GM18873 (cell line): ENCODE data around the gene TNRC6C.
"Not testable (repeated sequence)": the region's sequence is repeated elsewhere in the genome, so short reads cannot be mapped to it uniquely, and the experiment has no call there.

Experiments
- ATAC-seq: cut with Tn5 transposase; IDR thresholded peaks from one replicate; pipeline ENCODE4 v1.9.1; 2021; ENCODE audit warnings: mild to moderate bottlenecking, moderate library complexity, moderate number of reproducible peaks; ENCODE audit not compliant: unreplicated experiment, low FRiP score

TNRC6C gene

DNA sequence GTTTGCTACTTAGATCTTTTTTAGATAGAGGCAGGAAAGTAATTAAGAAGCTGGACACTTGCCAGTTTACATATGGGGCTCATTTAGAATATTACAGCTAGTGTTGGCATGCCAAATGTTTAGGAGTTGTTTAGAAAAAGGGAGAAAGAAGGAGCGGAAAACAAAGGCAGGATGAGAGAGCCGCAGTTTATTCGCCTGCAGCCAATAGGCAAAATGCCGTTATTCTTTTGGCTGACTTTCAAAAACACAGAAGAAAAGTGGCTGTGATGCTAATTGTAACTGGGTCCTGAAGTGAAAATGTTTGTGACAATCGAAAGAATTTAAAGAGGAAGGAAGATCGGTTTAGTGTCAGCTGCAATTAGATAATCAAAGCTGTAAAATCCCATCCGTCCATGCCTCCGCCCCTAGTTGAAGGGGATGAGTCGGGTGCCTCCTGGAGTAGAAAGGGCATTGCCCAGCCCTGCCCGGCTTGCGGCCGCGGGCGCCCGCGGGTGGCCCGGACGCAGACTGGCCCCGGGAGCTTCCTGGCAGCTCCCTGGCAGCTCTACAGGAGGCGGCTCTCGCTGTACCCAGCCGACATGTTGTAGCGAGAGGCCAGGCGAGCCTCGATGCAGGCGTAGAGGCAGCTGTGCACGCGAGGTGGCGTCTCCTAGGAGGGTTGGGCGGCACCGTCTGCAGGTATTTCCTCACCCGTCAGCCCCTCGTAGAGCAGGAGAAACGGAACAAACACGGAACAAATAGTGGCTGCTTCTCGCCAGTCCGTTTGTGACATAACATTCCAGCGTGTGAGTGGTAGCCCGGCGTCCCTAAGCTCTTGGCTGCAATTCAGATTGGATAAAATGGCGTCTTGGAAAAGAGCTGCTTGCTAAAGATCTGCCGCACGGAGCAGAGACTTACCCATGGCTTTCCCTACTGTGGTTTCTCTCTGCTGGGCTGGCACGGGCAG is 82.2 kb downstream of the TNRC6C start:
- no peak for ATAC-seq

DNA sequence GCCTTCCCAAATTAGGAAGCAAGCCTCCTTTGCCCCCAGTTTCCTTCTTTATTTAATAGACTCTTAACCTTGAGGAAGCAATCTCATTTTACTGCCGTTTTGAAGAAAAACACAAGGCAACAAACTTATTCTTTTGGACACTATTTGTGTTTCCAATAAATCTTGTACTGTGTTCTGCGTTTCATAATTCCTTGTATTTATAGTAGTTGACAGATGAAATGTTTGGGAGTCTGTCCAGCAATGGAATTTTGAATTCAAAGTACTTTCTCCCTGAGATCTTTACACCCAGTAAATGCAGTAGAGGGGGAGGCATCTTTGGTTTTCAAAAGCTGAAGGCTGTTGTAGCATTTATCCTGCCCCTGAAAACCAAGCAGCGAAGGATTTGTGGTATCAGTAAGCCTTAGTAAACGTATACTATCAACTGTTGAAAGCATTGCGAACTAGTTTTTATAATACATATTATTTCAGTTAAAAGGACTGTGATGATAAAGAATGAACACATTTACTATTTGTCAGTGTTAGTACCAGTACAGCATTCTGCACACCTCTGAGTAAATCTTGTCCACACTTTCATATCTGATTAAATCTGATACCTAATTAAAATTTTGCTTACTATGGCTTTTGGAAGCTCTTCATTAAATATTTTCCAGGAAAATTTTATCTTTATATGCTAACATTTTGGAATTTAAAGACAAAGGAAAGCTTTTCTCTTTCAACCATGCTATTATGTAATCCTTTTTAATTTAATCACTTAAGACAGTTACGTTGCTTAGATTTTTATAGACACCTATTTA is 83.1 kb downstream of the TNRC6C start:
- ATAC-seq: no peak

DNA sequence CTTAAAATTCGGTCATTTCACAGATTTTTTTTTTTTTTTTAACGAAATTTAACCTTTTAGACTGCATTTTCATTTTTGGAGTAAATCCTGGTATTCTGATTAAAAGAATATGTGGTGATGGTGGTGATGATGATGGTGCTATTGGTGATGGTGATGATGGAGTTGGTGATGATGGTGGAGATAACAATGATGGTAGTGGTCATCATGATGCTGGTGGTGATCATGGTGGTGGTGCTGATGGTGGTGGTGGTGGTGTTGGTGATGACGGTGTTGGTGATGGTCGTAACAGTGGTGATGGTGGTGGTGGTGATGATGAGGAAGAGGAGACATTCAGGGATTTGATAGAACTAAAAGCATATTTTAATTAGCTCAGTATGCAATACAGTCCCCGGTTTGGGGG is 84.0 kb downstream of the TNRC6C start:
- no peak for ATAC-seq

DNA sequence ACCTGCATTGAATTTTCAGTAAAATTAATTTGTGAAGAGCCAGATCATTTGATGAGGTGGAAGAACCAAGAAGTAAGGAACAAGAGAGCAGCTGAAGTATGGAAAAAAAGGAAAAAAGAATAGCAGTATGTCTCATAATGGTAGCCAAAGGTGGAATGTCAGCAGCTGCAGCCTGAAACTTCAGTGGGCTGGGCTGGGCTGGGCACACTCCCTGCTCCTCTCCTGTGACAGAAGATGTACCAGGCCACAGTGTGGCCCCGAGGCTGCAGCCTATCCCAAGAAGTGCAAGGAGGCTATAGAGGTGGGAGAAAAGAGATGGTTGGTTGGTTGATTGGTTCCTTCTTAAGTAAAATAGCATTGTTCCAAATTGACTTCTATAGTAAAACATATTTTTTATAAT is 84.5 kb downstream of the TNRC6C start:
- ATAC-seq: no peak

DNA sequence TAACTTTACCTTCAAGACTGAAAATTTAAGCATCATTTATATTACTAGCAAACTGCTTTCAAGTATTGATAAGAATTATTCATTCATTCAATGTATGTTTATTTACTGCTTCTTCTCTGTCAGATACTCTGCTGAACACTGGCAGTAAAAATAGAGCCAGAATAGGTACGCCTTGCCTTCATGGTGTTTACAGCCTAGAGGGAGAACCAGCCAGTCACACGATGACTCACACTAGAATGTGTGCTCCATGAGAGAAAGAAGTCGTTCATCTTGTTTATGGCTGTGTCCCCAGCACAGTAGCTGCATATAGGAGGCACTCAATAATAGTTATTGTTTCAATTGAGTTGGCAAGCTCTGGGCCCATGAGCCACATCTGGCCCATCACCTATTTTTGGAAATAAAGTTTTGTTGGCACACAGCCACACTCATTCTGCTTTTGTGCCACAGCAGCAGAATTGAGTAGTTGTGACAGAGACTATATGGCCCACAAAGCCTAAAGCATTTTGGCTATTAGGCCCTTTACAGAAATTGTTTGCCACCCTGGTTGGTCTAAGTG is 85.9 kb downstream of the TNRC6C start:
- no peak for ATAC-seq

DNA sequence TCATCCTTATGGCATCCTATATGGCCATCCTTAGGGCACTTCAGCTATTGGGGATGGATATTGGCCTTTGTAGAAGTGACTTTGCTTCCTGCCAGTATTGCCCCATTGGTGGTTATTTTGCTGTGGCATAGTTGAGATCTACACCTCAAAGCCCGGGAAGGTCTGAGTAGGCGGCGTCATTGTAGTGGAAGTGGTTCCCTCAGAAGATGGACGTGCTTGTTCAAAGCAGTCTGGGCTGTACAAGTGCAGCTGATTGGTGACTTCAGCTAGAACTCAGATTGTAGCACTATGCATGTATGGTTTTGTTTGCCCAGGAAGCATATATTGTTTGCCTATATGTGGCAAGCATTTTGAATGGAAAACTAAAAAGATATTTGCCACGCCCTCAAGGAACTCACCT is 86.8 kb downstream of the TNRC6C start:
- ATAC-seq: no peak

DNA sequence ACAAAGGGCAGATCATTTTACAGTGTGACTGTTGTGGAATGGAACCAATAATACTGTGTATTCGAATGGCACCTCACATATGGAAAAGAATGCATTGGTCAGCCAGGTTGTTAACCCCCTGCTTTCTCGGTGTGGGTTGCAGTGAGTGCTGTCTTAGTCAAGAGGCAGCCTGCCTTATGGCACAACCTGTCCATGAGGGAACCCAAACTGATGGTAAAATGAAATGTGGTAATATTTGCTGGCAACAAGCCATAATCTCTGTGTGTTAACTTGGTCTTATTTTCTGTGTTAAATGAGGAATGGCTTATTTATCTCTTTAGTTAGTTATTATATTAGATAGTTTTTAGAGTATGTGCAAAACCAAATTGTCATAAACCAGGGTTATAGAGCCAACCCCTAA is 88.4 kb downstream of the TNRC6C start:
- ATAC-seq: no peak

DNA sequence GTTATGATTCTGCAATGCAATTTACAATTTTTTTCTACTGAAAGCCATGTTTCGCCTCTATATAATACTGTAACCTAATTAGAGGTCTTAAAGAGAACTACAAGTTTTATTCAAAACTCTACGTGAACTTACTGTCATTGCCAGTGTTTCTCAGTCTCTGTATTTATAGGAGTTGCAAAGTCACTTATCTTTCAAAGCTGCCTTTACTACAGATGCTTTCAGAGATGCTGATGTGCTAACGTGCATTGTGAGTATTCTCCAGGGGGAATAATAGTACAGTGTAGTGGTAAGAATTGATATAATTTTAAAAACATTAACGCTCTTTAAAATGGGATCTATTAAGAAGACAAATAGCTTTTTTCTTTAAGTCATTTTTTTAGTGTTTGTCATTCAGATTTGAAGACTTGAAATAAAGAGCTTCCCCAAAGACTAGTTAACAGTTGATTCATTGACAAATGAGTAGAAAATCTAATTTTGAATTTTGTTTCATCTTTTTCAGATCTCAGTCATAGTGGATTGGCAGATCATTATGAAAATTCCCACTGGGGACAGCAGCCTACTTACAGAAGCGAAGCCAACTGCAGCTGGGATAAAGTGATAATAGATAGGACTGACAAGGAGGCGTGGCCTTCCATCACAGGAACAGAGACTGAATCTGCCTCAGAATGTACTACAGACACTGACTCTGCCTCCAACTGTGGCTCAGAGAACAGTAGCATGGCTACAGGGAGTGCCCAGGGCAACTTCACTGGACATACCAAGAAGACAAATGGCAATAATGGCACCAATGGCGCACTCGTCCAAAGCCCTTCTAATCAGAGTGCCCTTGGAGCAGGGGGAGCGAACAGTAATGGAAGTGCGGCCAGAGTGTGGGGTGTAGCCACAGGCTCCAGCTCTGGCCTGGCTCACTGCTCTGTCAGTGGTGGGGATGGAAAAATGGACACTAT is 90.1 kb downstream of the TNRC6C start:
- no peak for ATAC-seq

DNA sequence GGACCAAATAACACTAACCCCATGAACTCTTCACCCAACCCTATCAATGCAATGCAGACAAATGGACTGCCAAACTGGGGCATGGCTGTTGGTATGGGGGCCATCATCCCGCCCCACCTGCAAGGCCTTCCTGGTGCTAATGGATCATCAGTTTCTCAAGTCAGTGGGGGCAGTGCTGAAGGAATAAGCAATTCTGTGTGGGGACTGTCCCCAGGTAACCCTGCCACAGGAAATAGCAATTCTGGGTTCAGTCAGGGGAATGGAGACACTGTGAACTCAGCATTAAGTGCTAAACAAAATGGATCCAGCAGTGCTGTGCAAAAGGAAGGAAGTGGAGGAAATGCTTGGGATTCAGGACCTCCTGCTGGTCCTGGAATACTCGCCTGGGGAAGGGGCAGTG is 91.1 kb downstream of the TNRC6C start:
- ATAC-seq: no peak

DNA sequence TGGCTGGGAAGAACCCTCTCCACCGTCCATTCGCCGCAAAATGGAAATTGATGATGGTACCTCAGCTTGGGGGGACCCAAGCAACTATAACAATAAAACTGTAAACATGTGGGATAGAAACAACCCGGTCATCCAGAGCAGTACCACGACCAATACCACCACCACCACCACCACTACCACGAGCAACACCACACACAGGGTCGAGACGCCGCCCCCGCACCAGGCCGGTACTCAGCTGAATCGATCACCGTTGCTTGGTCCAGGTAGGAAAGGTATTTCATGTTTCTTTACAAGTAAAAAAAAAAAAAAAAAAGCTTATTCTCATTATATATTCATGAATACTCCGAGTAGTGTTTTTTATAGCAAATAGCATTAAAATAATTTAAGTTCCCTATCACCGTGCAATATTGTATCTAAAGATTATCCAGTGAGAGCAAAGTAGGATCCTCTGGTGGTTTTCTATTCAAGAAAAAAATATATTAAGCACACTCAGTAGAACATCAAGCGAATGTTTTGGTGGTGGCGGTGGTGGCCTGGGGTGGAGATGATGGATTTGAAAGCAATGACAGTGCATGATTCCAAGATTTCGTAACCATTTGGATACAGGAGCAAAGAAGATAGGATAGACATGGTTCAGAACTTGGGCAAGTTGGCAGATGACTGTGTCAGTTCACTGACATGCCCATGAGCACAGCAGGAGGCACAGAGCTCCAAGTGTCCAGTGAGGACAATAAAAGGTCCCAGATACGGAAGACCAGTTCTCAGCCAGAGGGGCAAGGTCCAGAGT is 92.9 kb downstream of the TNRC6C start:
- no peak for ATAC-seq

DNA sequence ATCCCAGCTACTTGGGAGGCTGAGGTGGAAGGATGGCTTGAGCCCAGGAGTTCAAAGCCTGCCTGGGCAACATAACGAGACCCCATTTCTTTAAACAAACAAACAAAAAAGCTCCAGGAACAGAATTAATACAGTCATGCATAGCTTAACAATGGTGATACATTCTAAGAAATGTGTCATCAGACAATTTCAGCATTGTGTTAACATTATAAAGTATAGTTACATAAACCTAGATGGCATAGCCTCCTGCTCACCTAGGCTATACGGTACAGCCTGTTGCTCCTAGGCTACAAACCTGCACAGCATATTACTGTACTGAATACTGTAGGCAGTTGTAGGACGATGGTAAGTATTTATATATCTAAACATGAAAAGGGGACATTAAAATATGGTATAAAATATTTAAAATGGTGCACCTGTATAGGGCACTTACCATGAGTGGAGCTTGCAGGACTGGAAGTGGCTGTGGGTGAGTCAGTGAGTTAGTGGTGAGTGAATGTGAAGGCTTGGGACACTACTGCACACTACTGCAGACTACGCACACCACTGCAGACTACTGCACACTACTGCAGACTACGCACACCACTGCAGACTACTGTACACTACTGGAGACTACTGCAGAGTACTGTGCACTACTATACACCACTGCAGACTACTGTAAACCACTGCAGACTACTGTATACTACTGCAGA is 95.4 kb downstream of the TNRC6C start:
- no peak for ATAC-seq

DNA sequence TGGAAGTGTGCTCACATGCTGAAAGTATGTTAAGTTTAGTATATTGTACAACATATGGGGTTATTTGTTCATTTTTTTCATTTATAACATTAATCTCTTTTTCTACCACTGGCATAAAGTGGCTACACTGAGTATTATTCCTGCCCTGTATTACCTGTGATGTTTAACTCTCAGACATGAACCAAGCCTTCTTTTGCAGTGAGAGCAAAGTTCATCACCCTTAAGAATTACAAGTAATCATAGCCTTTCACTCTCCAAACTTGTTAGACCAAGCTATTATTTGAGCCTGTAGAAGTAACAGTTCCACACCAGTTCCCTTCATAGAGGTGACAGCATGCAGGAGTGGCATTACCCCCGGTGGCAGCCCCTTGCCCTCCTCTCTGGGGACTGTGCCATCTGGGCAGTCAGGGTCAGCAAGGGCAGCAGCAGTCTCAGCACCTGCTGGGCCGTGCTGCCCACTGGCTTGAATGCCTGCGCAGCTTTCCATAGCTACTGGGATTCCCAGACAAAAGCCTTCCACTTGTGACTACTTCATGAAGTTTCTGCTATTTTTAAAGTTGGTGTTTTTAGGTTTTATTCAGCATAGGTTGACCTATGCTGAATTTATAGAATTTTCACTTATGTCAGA is 98.7 kb downstream of the TNRC6C start:
- ATAC-seq: no peak

DNA sequence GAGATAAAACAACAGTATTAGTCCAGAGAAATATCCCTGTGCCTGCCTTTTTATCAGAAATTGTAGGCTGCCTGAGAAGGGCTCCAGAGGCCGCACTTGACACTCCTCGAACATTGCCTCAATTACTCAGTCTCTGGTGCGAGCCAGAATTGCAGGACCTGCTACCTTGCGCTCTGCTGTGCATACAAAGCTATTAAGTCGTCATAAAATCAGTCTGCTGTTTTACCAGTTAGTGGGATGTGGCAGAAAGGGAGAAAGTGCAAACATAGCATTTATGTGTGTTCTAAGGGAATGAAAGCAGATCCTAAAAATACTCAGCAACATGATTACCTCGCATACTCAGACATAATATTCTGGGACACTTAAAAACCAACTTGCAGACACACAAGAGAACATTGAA is 99.5 kb downstream of the TNRC6C start:
- ATAC-seq: no peak

DNA sequence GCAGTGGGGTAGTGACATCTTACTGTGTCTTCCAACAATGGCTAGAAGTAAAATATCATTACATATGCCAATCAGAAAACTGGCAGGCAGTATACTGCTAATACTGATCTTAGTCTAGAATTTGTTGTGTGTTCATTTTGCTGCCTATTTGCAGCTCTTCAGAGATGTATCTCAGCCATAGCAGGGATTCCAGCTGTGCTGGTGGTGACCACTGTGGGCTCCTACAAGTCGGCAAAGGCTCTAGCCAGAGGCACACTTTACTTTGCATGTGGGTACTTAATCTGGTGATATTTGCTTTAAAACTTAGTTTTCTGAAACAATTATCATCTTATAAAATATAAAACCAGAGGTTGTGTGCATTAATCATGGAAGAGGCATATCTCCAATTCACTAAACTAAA is 100.1 kb downstream of the TNRC6C start:
- no peak for ATAC-seq

DNA sequence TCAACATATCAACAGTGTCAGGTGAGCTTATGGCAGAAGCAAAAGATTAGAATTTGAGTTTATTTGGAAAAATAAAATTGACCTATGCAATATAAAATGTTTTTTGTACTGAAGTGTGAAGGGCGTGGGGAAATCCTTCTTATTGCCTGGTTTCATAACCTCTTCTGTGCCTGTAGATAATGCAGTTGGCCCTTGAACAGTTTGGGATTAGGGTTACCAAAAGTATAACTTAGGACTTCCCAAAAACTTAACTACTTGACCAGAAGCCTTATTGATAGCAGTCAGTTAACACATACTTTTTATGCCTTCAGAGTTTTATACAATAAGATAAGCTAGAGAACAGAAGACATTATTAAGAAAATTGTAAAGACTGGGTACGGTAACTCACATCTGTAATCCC is 104.1 kb downstream of the TNRC6C start:
- no peak for ATAC-seq

DNA sequence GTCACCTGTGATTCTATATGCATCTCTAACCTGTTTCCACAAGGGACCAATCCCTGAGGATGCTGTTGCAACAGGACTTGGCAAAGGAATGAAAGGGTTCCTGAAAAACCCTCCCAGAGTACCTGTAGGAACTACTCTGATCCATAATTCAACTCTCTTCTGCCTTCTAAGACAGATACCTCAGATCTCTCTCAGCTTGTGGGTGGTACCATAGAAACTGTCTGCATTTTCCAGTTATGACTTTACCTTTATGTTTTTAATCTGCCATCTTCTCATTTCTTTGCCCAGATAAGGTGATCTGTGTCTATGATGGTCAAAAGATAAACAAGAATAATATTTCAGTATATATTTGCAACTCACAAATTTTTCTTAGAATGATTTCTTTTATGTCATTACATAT is 105.0 kb downstream of the TNRC6C start:
- ATAC-seq: no peak

DNA sequence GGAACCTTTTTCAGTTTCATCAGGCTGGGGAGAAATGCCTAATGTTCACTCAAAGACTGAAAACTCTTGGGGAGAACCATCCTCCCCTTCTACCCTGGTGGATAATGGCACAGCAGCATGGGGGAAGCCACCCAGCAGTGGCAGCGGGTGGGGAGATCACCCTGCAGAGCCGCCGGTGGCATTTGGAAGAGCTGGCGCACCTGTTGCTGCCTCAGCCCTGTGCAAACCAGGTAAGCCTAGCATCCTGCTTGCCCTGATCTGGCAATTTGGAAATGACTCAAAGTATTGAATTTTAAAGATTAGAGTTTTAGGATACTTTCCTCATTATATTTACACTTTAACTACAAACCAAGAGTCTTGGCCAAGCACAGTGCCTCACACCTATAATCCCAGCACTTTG is 106.2 kb downstream of the TNRC6C start:
- ATAC-seq: no peak

DNA sequence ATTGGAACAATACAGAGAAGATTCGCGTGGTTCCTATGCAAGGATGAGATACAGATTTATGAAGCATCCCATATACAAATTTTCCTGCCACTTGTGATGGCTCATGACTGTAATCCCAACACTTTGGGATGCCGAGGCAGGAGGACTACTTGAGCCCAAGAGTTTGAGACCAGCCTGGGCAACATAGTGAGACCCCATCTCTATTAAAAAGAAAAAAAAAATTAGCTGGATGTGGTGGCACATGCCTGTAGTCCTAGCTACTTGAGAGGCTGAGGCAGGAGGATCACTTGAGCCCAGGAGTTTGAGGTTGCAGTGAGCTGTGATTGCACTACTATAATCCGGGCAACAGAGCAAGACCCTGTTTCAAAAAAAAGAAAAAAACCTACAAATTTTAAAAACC is 108.5 kb downstream of the TNRC6C start:
- ATAC-seq: not testable (repeated sequence)
